H1 (cell line): ENCODE data around the gene TCEA2. TPM values are rescaled to one million over a fixed set of nuclear protein-coding genes. Genes with fewer than 3 reads are reported as not detected.

Experiments
- CTCF ChIA-PET: fragments of 300-600 bp; sonication (Branson Sonifier 250); formaldehyde crosslinking; loops from one replicate; lab custom pipeline; 2021; ENCODE audit not compliant: partially characterized antibody; lab: Charles Lee
- POLR2A ChIA-PET: fragments of 300-600 bp; sonication (Branson Sonifier 250); formaldehyde crosslinking; loops from one replicate; lab custom pipeline; 2021; ENCODE audit warnings: inconsistent platforms; ENCODE audit not compliant: partially characterized antibody; lab: Charles Lee
- DNase-seq, 2 experiments: peaks; one replicate each; pipeline versions ENCODE4 v3.0.0 to v3.0.0-alpha.2; 2010 to 2022; ENCODE audit warnings: low spot score in 2 of 2, low read depth in 1 of 2, mixed read lengths in 1 of 2
- FAIRE-seq: peaks from 2 replicates; lab custom pipeline; 2011; peaks lifted over from hg19 to GRCh38; lab: Jason Lieb, UNC
- H2AFZ ChIP-seq: 2 replicates; pipeline ENCODE4 v1.8.1; 2012; ENCODE audit warnings: low read length, inconsistent platforms
- H2AK5ac ChIP-seq: 2 replicates; pipeline ENCODE4 v1.6.1; 2013; ENCODE audit warnings: low read depth, low read length
- H2BK120ac ChIP-seq: replicated peaks from 2 replicates; pipeline ENCODE3; 2013; ENCODE audit warnings: low read depth, low read length, inconsistent platforms
- H2BK12ac ChIP-seq: 2 replicates; pipeline ENCODE4 v1.6.1; 2013; ENCODE audit warnings: low read depth, low read length
- H2BK15ac ChIP-seq: 2 replicates; pipeline ENCODE4 v1.6.1; 2013; ENCODE audit warnings: low read length
- H2BK20ac ChIP-seq: 2 replicates; pipeline ENCODE4 v1.6.1; 2013; ENCODE audit warnings: low read length
- H2BK5ac ChIP-seq: 2 replicates; pipeline ENCODE4 v1.6.1; 2013; ENCODE audit warnings: low read depth, low read length
- H3K14ac ChIP-seq: 2 replicates; pipeline ENCODE4 v1.6.1; 2013; ENCODE audit warnings: inconsistent platforms; ENCODE audit not compliant: insufficient read length
- H3K18ac ChIP-seq: 2 replicates; pipeline ENCODE4 v1.6.1; 2013; ENCODE audit warnings: low read length; ENCODE audit errors: extremely low read depth
- H3K23ac ChIP-seq: 2 replicates; pipeline ENCODE4 v1.6.1; 2013; ENCODE audit warnings: inconsistent platforms; ENCODE audit not compliant: insufficient read length
- H3K23me2 ChIP-seq: 2 replicates; pipeline ENCODE4 v1.6.1; 2013; ENCODE audit warnings: low read depth, low read length
- H3K27ac ChIP-seq: 2 replicates; pipeline ENCODE4 v1.6.1; 2011; ENCODE audit warnings: low read depth, low read length, inconsistent platforms
- H3K27me3 ChIP-seq, 4 experiments: replicated peaks in 1 of 4; 1 replicate in 1 of 4; 2 replicates in 3 of 4; pipeline versions ENCODE4 v1.6.1 to v1.8.1; 2011 to 2013; ENCODE audit warnings: low read length in 3 of 4, mild to moderate bottlenecking in 3 of 4, inconsistent platforms in 2 of 4, mixed read lengths in 2 of 4, moderate library complexity in 1 of 4; ENCODE audit not compliant: control insufficient read depth in 3 of 4, insufficient read depth in 3 of 4; ENCODE audit errors: extremely low read depth in 1 of 4
- H3K36me3 ChIP-seq, 4 experiments: 2 replicates each; pipeline versions ENCODE4 v1.6.1 to v1.8.1; 2011 to 2013; ENCODE audit warnings: mild to moderate bottlenecking in 4 of 4, low read length in 3 of 4, moderate library complexity in 2 of 4, control low read depth in 1 of 4, inconsistent platforms in 1 of 4; ENCODE audit not compliant: insufficient read depth in 4 of 4, control insufficient read depth in 2 of 4
- H3K4ac ChIP-seq: replicated peaks from 2 replicates; pipeline ENCODE3; 2013; ENCODE audit warnings: low read length, low read depth, mixed read lengths, inconsistent platforms; ENCODE audit not compliant: insufficient read length
- H3K4me1 ChIP-seq, 4 experiments: replicated peaks in 1 of 4; 1 replicate in 1 of 4; 2 replicates in 3 of 4; pipeline versions ENCODE4 v1.6.1 to v1.8.1; 2011 to 2013; ENCODE audit warnings: low read length in 3 of 4, inconsistent platforms in 2 of 4, mixed read lengths in 1 of 4; ENCODE audit not compliant: insufficient read depth in 4 of 4, control insufficient read depth in 3 of 4
- H3K4me2 ChIP-seq, 2 experiments: 2 replicates each; pipeline versions ENCODE4 v1.6.1 to v1.8.1; 2011 to 2013; ENCODE audit warnings: low read depth in 2 of 2, low read length in 2 of 2, control low read depth in 1 of 2, inconsistent platforms in 1 of 2, mild to moderate bottlenecking in 1 of 2; ENCODE audit not compliant: insufficient read depth in 1 of 2
- H3K4me3 ChIP-seq, 4 experiments: fragments of 200-600, 300-600 bp in 1 of 4; sonication (generic), shearing (Covaris generic), sonication (Bioruptor Twin) in 1 of 4; 2 replicates each; pipeline versions ENCODE4 v1.5.1 to v1.8.1; 2011 to 2016; ENCODE audit warnings: low read length in 4 of 4, low read depth in 3 of 4, control low read depth in 2 of 4, inconsistent platforms in 2 of 4, mild to moderate bottlenecking in 2 of 4, mixed read lengths in 1 of 4, moderate library complexity in 1 of 4; ENCODE audit not compliant: insufficient read depth in 2 of 4; ENCODE audit errors: extremely low read depth in 1 of 4
- H3K56ac ChIP-seq: replicated peaks from 2 replicates; pipeline ENCODE3; 2013; ENCODE audit warnings: low read depth, mild to moderate bottlenecking, mixed read lengths, low read length, inconsistent platforms; ENCODE audit not compliant: insufficient read length
- H3K79me1 ChIP-seq: 2 replicates; pipeline ENCODE4 v1.6.1; 2013; ENCODE audit warnings: low read depth, low read length, control low read depth
- H3K79me2 ChIP-seq, 2 experiments: 2 replicates each; pipeline versions ENCODE4 v1.6.1 to v1.8.1; 2012 to 2013; ENCODE audit warnings: low read length in 2 of 2, mild to moderate bottlenecking in 2 of 2, inconsistent platforms in 1 of 2; ENCODE audit not compliant: insufficient read depth in 2 of 2, control insufficient read depth in 1 of 2
- H3K9ac ChIP-seq, 4 experiments: replicated peaks in 1 of 4; 1 replicate in 1 of 4; 2 replicates in 3 of 4; pipeline versions ENCODE4 v1.6.1 to v1.8.1; 2011 to 2013; ENCODE audit warnings: low read depth in 3 of 4, low read length in 3 of 4, control low read depth in 2 of 4, mild to moderate bottlenecking in 2 of 4, moderate library complexity in 2 of 4, inconsistent platforms in 1 of 4; ENCODE audit errors: extremely low read depth in 1 of 4
- H3K9me3 ChIP-seq, 2 experiments: 2 replicates each; pipeline versions ENCODE4 v1.6.1 to v1.8.1; 2012 to 2013; ENCODE audit warnings: mild to moderate bottlenecking in 2 of 2, moderate library complexity in 2 of 2, control low read depth in 1 of 2, inconsistent platforms in 1 of 2, low read depth in 1 of 2, low read length in 1 of 2, mixed read lengths in 1 of 2; ENCODE audit not compliant: insufficient read depth in 2 of 2
- H4K20me1 ChIP-seq, 2 experiments: replicated peaks in 1 of 2; 2 replicates each; pipeline versions ENCODE3 to v1.8.1; 2011 to 2013; ENCODE audit warnings: inconsistent platforms in 2 of 2, low read length in 2 of 2, mild to moderate bottlenecking in 1 of 2; ENCODE audit not compliant: insufficient read depth in 2 of 2, control insufficient read depth in 1 of 2
- H4K5ac ChIP-seq: 2 replicates; pipeline ENCODE4 v1.6.1; 2013; ENCODE audit warnings: low read length, low read depth, mixed read lengths, inconsistent platforms; ENCODE audit not compliant: insufficient read length
- H4K8ac ChIP-seq: 2 replicates; pipeline ENCODE4 v1.8.0; 2013; ENCODE audit warnings: mild to moderate bottlenecking, moderate library complexity, low read length, inconsistent platforms; ENCODE audit not compliant: insufficient read depth; ENCODE audit errors: extremely low read depth
- H4K91ac ChIP-seq: replicated peaks from 2 replicates; pipeline ENCODE3; 2013; ENCODE audit warnings: low read length, mixed read lengths, inconsistent platforms; ENCODE audit not compliant: insufficient read length
- KDM4A ChIP-seq: IDR thresholded peaks from one replicate; pipeline ENCODE4 v1.7.1; 2012; ENCODE audit warnings: low read depth, mild to moderate bottlenecking, moderate library complexity, low read length, inconsistent platforms; ENCODE audit not compliant: severe bottlenecking
- WGBS, 2 experiments: shearing (Covaris generic) in 1 of 2; methylation state at CpG; one replicate each; pipeline versions ENCODE4 v1.1.6 to v1.1.7; 2013 to 2015; ENCODE audit warnings: low lambda C conversion rate in 2 of 2, mixed read lengths in 2 of 2, inconsistent platforms in 1 of 2, low coverage in 1 of 2, missing lambda C conversion rate in 1 of 2; ENCODE audit not compliant: insufficient replicate concordance in 2 of 2, insufficient coverage in 1 of 2, insufficient read length in 1 of 2; ENCODE audit errors: extremely low coverage in 1 of 2, missing lambda C conversion rate in 1 of 2; 5-methylcytosine and 5-hydroxymethylcytosine counted together
- polyA plus RNA-seq, 7 experiments: library from polyadenylated mRNA; depleted of rRNA in 3 of 7; stranded (reverse) in 5 of 7; unstranded in 2 of 7; fragments of >200 nt in 5 of 7; fragments of 200-250 nt in 2 of 7; gene quantifications; 1 replicate in 5 of 7; 2 replicates in 1 of 7; 4 replicates in 1 of 7; pipeline versions ENCODE4 v1.2.1 to v1.2.3, GENCODE V29; 2011 to 2013; ENCODE audit warnings: missing spikeins in 2 of 7, mixed read lengths in 2 of 7
- total RNA-seq: library from RNA; stranded (reverse); fragmentation: NEBNext Ultra II Directional; extraction: Animal tissue kit (Norgen Biotek cat#: 25700); gene quantifications from 2 replicates; pipeline ENCODE4 v1.2.1, GENCODE V29; 2021
- TF ChIP-seq, protein P1 (sequence below): IDR thresholded peaks from 2 replicates; pipeline ENCODE4 v1.6.1; 2012; ENCODE audit warnings: inconsistent platforms
- TF ChIP-seq, protein P2 (sequence below), 3 experiments: IDR thresholded peaks; 1 replicate in 2 of 3; 2 replicates in 1 of 3; pipeline versions ENCODE4 v1.5.1 to v1.6.1; 2011; ENCODE audit warnings: low read length in 3 of 3, mild to moderate bottlenecking in 3 of 3, inconsistent platforms in 2 of 3, low read depth in 1 of 3, moderate library complexity in 1 of 3; ENCODE audit not compliant: insufficient read depth in 1 of 3; ENCODE audit errors: control extremely low read depth in 1 of 3

TCEA2 gene
- total and polyA plus RNA-seq, 2 of the 8 experiments (the other 6 are each of a cell fraction or from before 2014, with no cell fraction given), result 41.4 to 42.3 TPM

DNA sequence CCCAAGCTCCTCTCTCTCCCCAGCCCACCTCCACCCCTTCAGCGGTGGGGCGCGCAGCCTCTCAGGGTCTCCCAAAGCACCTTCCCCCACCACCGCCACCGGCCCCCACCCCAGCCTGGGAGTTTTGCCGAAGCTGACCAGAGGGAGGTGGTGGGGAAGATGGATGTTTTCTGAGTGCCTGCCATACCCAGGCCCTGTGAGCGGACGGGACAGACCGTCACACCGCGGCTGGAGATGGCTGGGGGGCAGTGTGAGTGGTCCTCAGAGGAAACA lies 21.3 kb upstream of the TCEA2 start:
- peak overlapping the region; percentile 68; the same call in 1 of the 2 replicates for H2BK12ac ChIP-seq
- H3K23me2 ChIP-seq, result peaks cover 3% of the 10 kb centered on the region; the same call in 1 of the 2 replicates
- no peaks in the 10 kb centered on the region for H3K9me3 ChIP-seq
- ChIA-PET CTCF (interaction anchor here (0.8 to 7.3 kb wide), 8 partner anchors 8 to 107 kb away, joined by 3 to 73 read pairs (median 18); partner anchors contain the start of genes OPRL1, RGS19 and SOX18), POLR2A (interaction anchor here (0.8 to 1.0 kb wide), 2 partner anchors 13 to 185 kb away, joined by 3 read pairs; no protein-coding TSS in a partner anchor)
- no peaks in the 10 kb centered on the region for H4K20me1 ChIP-seq
- H2AFZ ChIP-seq, result no peak overlapping the region
- H3K14ac ChIP-seq, result no peak overlapping the region
- H2BK120ac ChIP-seq, result no peak overlapping the region
- H3K79me1 ChIP-seq, result no peaks in the 10 kb centered on the region
- peaks cover 23 to 81% (median 67%) of the 10 kb centered on the region in 4 experiments for H3K27me3 ChIP-seq
- H3K18ac ChIP-seq, result no peak overlapping the region
- H3K9ac ChIP-seq, result no peak overlapping the region
- H4K8ac ChIP-seq, result 0 out of 2 replicates have a peak overlapping the region, but pooled peaks have one; percentile 29
- peak overlapping the region; percentile 63 to 74; a peak in 3 of 4 replicates for H3K4me2 ChIP-seq
- no peak overlapping the region for H3K4ac ChIP-seq
- no peak for TF ChIP-seq KDM4A
- TF ChIP-seq, protein P1, sequence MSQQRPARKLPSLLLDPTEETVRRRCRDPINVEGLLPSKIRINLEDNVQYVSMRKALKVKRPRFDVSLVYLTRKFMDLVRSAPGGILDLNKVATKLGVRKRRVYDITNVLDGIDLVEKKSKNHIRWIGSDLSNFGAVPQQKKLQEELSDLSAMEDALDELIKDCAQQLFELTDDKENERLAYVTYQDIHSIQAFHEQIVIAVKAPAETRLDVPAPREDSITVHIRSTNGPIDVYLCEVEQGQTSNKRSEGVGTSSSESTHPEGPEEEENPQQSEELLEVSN, result no peak
- TF ChIP-seq, protein P2, sequence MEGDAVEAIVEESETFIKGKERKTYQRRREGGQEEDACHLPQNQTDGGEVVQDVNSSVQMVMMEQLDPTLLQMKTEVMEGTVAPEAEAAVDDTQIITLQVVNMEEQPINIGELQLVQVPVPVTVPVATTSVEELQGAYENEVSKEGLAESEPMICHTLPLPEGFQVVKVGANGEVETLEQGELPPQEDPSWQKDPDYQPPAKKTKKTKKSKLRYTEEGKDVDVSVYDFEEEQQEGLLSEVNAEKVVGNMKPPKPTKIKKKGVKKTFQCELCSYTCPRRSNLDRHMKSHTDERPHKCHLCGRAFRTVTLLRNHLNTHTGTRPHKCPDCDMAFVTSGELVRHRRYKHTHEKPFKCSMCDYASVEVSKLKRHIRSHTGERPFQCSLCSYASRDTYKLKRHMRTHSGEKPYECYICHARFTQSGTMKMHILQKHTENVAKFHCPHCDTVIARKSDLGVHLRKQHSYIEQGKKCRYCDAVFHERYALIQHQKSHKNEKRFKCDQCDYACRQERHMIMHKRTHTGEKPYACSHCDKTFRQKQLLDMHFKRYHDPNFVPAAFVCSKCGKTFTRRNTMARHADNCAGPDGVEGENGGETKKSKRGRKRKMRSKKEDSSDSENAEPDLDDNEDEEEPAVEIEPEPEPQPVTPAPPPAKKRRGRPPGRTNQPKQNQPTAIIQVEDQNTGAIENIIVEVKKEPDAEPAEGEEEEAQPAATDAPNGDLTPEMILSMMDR (IDR thresholded peaks at IDR 0.05; ENCODE audit: control extremely low read depth in 1 of 3, insufficient read depth in 1 of 3, low read depth in 1 of 3, low read length in 3 of 3), result no peak
- no peak overlapping the region for H3K56ac ChIP-seq
- H3K36me3 ChIP-seq, result no peaks in the 10 kb centered on the region; a peak in 1 of 8 replicates
- H3K23ac ChIP-seq, result no peak overlapping the region
- H2BK5ac ChIP-seq, result no peak overlapping the region
- peak overlapping the region in 1 of 4 experiments; percentile 66; a peak in 2 of 8 replicates for H3K4me3 ChIP-seq
- no peak for DNase-seq
- H4K91ac ChIP-seq, result no peak overlapping the region
- peak overlapping the region; percentile 16; the same call in 1 of the 2 replicates for H2BK15ac ChIP-seq
- H4K5ac ChIP-seq, result no peak overlapping the region
- H2BK20ac ChIP-seq, result no peak overlapping the region; the same call in 1 of the 2 replicates
- FAIRE-seq, result no peak
- H2AK5ac ChIP-seq, result no peak overlapping the region
- no peaks in the 10 kb centered on the region for H3K79me2 ChIP-seq
- 69% methylated on average over 5 of the region's 11 CpGs; no CpG with 5 or more reads in 1 of the 2 experiments for WGBS, 2 experiments
- no peak overlapping the region for H3K27ac ChIP-seq
- H3K4me1 ChIP-seq, result peaks cover 0 to 25% (median 9%) of the 10 kb centered on the region in 4 experiments; a peak in 6 of 7 replicates
